Erythroblast (primary cell): Measurements from ENCODE around the gene PIM3.
A peak's percentile ranks its signal among the peaks of the same experiment; 100 is the strongest.

Source experiments
- GATA1 ChIP-seq: IDR thresholded peaks from 2 replicates; pipeline ENCODE4 v1.6.1; 2011; ENCODE audit warnings: low read depth, mild to moderate bottlenecking, control low read depth, low read length, moderate library complexity
- POLR2A ChIP-seq: IDR thresholded peaks from 2 replicates; pipeline ENCODE4 v1.6.1; 2011; ENCODE audit warnings: mild to moderate bottlenecking, low read length

DNA sequence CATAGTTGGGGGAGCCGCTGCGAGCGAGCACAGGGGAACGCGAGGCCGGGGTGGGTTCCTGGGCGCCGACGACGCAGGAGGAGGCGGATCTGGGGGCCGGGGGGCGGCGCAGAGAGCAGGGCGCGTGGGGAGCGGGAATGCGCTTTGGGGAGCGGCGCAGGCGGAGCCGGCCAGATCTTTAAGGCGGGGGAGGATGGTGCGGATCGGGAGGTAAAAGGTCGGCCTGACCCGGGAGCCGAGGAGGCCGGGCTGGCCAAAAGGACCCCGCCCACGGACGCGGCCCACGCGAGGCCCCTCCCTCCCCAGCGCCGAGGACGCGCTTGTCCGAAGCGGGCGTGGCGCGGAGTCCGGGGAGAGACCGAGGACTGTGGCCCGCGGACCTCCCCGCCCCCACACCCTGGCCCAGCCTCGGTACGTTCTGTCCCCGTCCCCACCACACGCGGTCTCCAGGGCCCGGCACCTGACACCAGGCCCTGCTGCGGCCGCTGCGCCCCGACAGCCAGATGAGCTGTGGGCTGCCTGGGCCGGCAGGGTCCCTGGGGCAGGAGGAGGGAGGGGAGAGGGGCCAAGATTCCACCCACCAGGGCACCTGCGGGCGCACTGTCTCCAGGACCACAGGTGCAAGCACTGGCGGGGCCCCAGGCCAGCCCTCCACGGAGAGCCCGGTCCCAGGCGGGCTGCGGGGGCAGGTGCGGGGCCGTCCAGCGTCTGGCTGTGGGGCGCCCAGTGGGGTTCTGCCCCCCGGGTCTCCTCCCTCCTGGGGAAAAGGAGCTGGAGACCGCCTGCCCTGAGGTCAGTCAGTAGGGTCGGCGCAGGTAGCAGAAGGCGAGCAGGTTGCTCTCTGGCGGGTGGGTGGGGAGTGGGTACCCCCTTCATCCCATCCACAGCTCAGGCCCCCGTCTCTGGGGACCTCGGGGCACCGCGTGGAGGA lies 10.9 kb downstream of the PIM3 start:
- peak; percentile 35 for TF ChIP-seq POLR2A
- TF ChIP-seq GATA1 = no peak
